Subcutaneous preadipocyte (primary cell): ENCODE data around the gene TRIM58. TPM values are rescaled to one million over a fixed set of nuclear protein-coding genes. Genes with fewer than 3 reads are reported as not detected.

Source experiments
- total RNA-seq: library from RNA; depleted of rRNA; stranded (reverse); fragments of >200 nt; gene quantifications from 2 replicates; pipeline ENCODE4 v1.2.3, GENCODE V29; 2012

TRIM58 gene
- 0.98 and 4.0 TPM in 2 replicates for total RNA-seq

GRCh38 chr1:247857069-247857984 lies at the start of gene TRIM58:
Gene TRIM58 (plus strand): TSS chr1:247857187. CDS start chr1:247857247, 60 bp downstream.

GRCh38 chr1:247824023-247824422 lies 33.0 kb upstream of the TRIM58 start, which contains the start of gene OR14A16:
Gene OR14A16 (minus strand): TSS chr1:247824119. CDS start chr1:247815729, 8,390 bp downstream.

GRCh38 chr1:247841796-247842195 lies 15.2 kb upstream of the TRIM58 start, which contains the start of gene OR11L1:
Gene OR11L1 (minus strand): TSS chr1:247841896. CDS start chr1:247841896, 0 bp downstream.

GRCh38 chr1:247895163-247895637 lies 38.2 kb downstream of the TRIM58 start, which contains the start of gene OR2W3:
Gene OR2W3 (plus strand): TSS chr1:247895587. CDS start chr1:247895587, 0 bp downstream.

GRCh38 chr1:247919952-247920351 lies 63.0 kb downstream of the TRIM58 start, which contains the start of gene OR2T8:
Gene OR2T8 (plus strand): TSS chr1:247920252. CDS start chr1:247921018, 766 bp downstream.

GRCh38 chr1:247924868-247925267 lies 67.9 kb downstream of the TRIM58 start, which contains the start of gene OR2AJ1:
Gene OR2AJ1 (plus strand): TSS chr1:247924889. CDS start chr1:247933769, 8,880 bp downstream.

Other genes with a start within 250 kb of the TRIM58 start
- gene OR13G1, start 177.4 kb upstream of the TRIM58 start, total RNA-seq: not detected in 2 replicates
- not detected in 2 replicates for gene OR6F1, start 140.5 kb upstream of the TRIM58 start, total RNA-seq
- gene OR14K1, start 118.6 kb upstream of the TRIM58 start, total RNA-seq: not detected in 2 replicates
- not detected in 2 replicates for gene OR14A2, start 109.0 kb upstream of the TRIM58 start, total RNA-seq
- not detected in 2 replicates for gene OR1C1, start 96.6 kb upstream of the TRIM58 start, total RNA-seq
- gene OR14A16, start 33.1 kb upstream of the TRIM58 start, total RNA-seq: not detected in 2 replicates
- not detected in 2 replicates for gene OR11L1, start 15.3 kb upstream of the TRIM58 start, total RNA-seq
- 0.20 and 3.7 TPM in 2 replicates for gene OR2W3, start 38.4 kb downstream of the TRIM58 start, total RNA-seq
- gene OR2T8, start 63.1 kb downstream of the TRIM58 start, total RNA-seq: not detected in 2 replicates
- gene OR2AJ1, start 67.7 kb downstream of the TRIM58 start, total RNA-seq: not detected in 2 replicates
- gene OR2L8, start 91.7 kb downstream of the TRIM58 start, total RNA-seq: not detected in 2 replicates
- not detected in 2 replicates for gene OR2AK2, start 108.0 kb downstream of the TRIM58 start, total RNA-seq
- gene OR2L5, start 156.5 kb downstream of the TRIM58 start, total RNA-seq: not detected in 2 replicates
- gene OR2L2, start 172.9 kb downstream of the TRIM58 start, total RNA-seq: under 0.01 TPM in 1 of 2 replicates, not detected in the other
- not detected in 2 replicates for gene OR2L3, start 189.6 kb downstream of the TRIM58 start, total RNA-seq
- gene OR2L13, start 238.0 kb downstream of the TRIM58 start, total RNA-seq: not detected in 2 replicates